Measurements from ENCODE around the gene PLEKHG4B. TPM values are rescaled to one million over a fixed set of nuclear protein-coding genes. Genes with fewer than 3 reads are reported as not detected.

The PLEKHG4B gene
- total RNA-seq, 1 experiment from 2014 or later: 0.28 TPM

GRCh38 chr5:136901-137300 is 44.9 kb downstream of the PLEKHG4B start:
- ChIA-PET POLR2A (ENCODE audit: low non-redundant PET) (no interaction called here), CTCF (no interaction called here)
- no TSS peak for BruUV-seq (replicated peaks)
- H3K36me3 ChIP-seq (ENCODE audit: insufficient read depth, low read length, poor library complexity, severe bottlenecking): no peaks in the 10 kb centered on the region
- peak; percentile 14 for DNase-seq (ENCODE audit: low spot score)
- no peaks in the 10 kb centered on the region for H3K9me3 ChIP-seq (ENCODE audit: low read depth, low read length, poor library complexity, severe bottlenecking)
- no peaks in the 10 kb centered on the region for H3K4me1 ChIP-seq (ENCODE audit: insufficient read depth, low read length, poor library complexity, severe bottlenecking)
- intact Hi-C loops (cut with micrococcal nuclease; ENCODE audit: unreplicated experiment): no loop called here
- H3K4me3 ChIP-seq (ENCODE audit: low read depth, low read length, poor library complexity, severe bottlenecking): no peak overlapping the region
- no peak for TF ChIP-seq EZH2 (IDR thresholded peaks at IDR 0.05; ENCODE audit: borderline replicate concordance, low read depth, low read length, poor library complexity, severe bottlenecking)
- TF ChIP-seq CTCF (conservative IDR thresholded peaks at IDR 0.05; ENCODE audit: low read depth, low read length): no peak
- H3K27me3 ChIP-seq (replicated peaks; ENCODE audit: insufficient read depth, low read depth, low read length, poor library complexity): no peaks in the 10 kb centered on the region
- H3K27ac ChIP-seq (ENCODE audit: low read depth, low read length, poor library complexity, severe bottlenecking): no peak overlapping the region

- POLR2A ChIA-PET (ENCODE audit: low non-redundant PET): no interaction called here
- H3K4me3 ChIP-seq (ENCODE audit: low read depth, low read length, poor library complexity, severe bottlenecking): no peak overlapping the region
- intact Hi-C loops (cut with micrococcal nuclease; ENCODE audit: unreplicated experiment): no loop called here
- H3K36me3 ChIP-seq (ENCODE audit: insufficient read depth, low read length, poor library complexity, severe bottlenecking): no peaks in the 10 kb centered on the region
- DNase-seq (ENCODE audit: low spot score): no peak
- no peaks in the 10 kb centered on the region for H3K9me3 ChIP-seq (ENCODE audit: low read depth, low read length, poor library complexity, severe bottlenecking)
- H3K4me1 ChIP-seq (ENCODE audit: insufficient read depth, low read length, poor library complexity, severe bottlenecking): no peaks in the 10 kb centered on the region
- TF ChIP-seq EZH2 (IDR thresholded peaks at IDR 0.05; ENCODE audit: borderline replicate concordance, low read depth, low read length, poor library complexity, severe bottlenecking) (no peak), CTCF (conservative IDR thresholded peaks at IDR 0.05; ENCODE audit: low read depth, low read length) (no peak)
- CTCF ChIA-PET: no interaction called here
- no peak overlapping the region for H3K27ac ChIP-seq (ENCODE audit: low read depth, low read length, poor library complexity, severe bottlenecking)
- no peaks in the 10 kb centered on the region for H3K27me3 ChIP-seq (replicated peaks; ENCODE audit: insufficient read depth, low read depth, low read length, poor library complexity)
- no TSS peak for BruUV-seq (replicated peaks)
Measured at GRCh38 chr5:137741-138140, 45.8 kb downstream of the PLEKHG4B start.

DNA sequence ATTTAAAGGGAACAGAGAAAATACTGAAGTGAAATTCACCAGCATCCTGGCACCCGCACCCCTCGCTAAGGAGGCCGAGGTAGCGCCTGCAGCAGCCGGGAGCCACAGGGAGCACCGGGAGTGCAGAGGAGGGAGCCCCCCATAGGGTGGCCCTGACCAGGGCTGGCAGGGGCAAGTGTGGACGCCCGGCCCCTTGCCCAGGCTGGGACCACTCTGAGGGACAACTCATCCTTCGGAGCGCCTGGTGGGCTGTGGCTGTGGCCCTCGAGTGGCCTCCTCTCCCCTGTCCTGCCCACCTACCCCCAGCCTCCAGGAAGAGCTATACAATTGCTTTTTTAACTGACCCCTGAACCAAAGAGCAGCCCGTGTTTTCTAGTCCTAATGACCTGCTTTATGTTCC is 47.0 kb downstream of the PLEKHG4B start:
- no peak overlapping the region for H3K27ac ChIP-seq (ENCODE audit: low read depth, low read length, poor library complexity, severe bottlenecking)
- ChIA-PET POLR2A (ENCODE audit: low non-redundant PET) (no interaction called here), CTCF (no interaction called here)
- no peaks in the 10 kb centered on the region for H3K27me3 ChIP-seq (replicated peaks; ENCODE audit: insufficient read depth, low read depth, low read length, poor library complexity)
- no peak for TF ChIP-seq EZH2 (IDR thresholded peaks at IDR 0.05; ENCODE audit: borderline replicate concordance, low read depth, low read length, poor library complexity, severe bottlenecking)
- TF ChIP-seq CTCF (conservative IDR thresholded peaks at IDR 0.05; ENCODE audit: low read depth, low read length): no peak
- no peaks in the 10 kb centered on the region for H3K36me3 ChIP-seq (ENCODE audit: insufficient read depth, low read length, poor library complexity, severe bottlenecking)
- H3K9me3 ChIP-seq (ENCODE audit: low read depth, low read length, poor library complexity, severe bottlenecking): no peaks in the 10 kb centered on the region
- intact Hi-C loops (cut with micrococcal nuclease; ENCODE audit: unreplicated experiment): no loop called here
- H3K4me1 ChIP-seq (ENCODE audit: insufficient read depth, low read length, poor library complexity, severe bottlenecking): no peaks in the 10 kb centered on the region
- H3K4me3 ChIP-seq (ENCODE audit: low read depth, low read length, poor library complexity, severe bottlenecking): no peak overlapping the region
- no TSS peak for BruUV-seq (replicated peaks)
- DNase-seq (ENCODE audit: low spot score): no peak

Measured in A673 (cell line).